K562 (cell line): ENCODE data around the gene TMEM50B. TPM values are rescaled to one million over a fixed set of nuclear protein-coding genes. Genes with fewer than 3 reads are reported as not detected.

Experiments
- ASH1L ChIP-seq: fragments of 450-650 bp; IDR thresholded peaks from 2 replicates; pipeline ENCODE4 v1.6.1; 2018; ENCODE audit warnings: borderline replicate concordance, mild to moderate bottlenecking, low read depth; ENCODE audit not compliant: partially characterized antibody
- CBX1 ChIP-seq: sonication (generic); IDR thresholded peaks from 2 replicates; pipeline ENCODE4 v1.6.1; 2016; ENCODE audit warnings: antibody characterized with exemption, low read depth, mild to moderate bottlenecking
- EP300 ChIP-seq: IDR thresholded peaks from 2 replicates; pipeline ENCODE4 v1.6.1; 2012; ENCODE audit warnings: low read length, improper control_type of control experiment
- HMGXB4 ChIP-seq: sonication (generic); formaldehyde crosslinking; IDR thresholded peaks from 2 replicates; pipeline ENCODE4 v1.8.1; 2023; ENCODE audit warnings: mild to moderate bottlenecking, missing genetic modification reagents
- ILF3 ChIP-seq: fragments of 450-650 bp; IDR thresholded peaks from 2 replicates; pipeline ENCODE4 v1.6.1; 2018; ENCODE audit warnings: antibody characterized with exemption, mild to moderate bottlenecking, moderate library complexity, borderline replicate concordance
- IRF2 ChIP-seq: sonication (generic); formaldehyde crosslinking; IDR thresholded peaks from 2 replicates; pipeline ENCODE4 v1.8.1; 2022; ENCODE audit warnings: mild to moderate bottlenecking, missing genetic modification reagents
- KLF10 ChIP-seq: fragments of 250-450 bp; sonication (Bioruptor Pico); IDR thresholded peaks from 2 replicates; pipeline ENCODE4 v1.6.1; 2021; ENCODE audit warnings: matching md5 sums
- MAFK ChIP-seq: IDR thresholded peaks from 2 replicates; pipeline ENCODE4 v1.6.1; 2011; ENCODE audit warnings: low read length, improper control_type of control experiment
- POLR2AphosphoS2 ChIP-seq: IDR thresholded peaks from 2 replicates; pipeline ENCODE4 v1.6.1; 2012; ENCODE audit warnings: low read length, improper control_type of control experiment
- PTBP1 ChIP-seq: fragments of 200-400 bp; formaldehyde crosslinking; IDR thresholded peaks from 2 replicates; pipeline ENCODE4 v1.6.1; 2017; ENCODE audit warnings: low read depth, low read length
- STAG1 ChIP-seq: sonication (generic); formaldehyde crosslinking; IDR thresholded peaks from 2 replicates; pipeline ENCODE4 v1.5.0; 2020; ENCODE audit warnings: missing genetic modification reagents, borderline replicate concordance
- ZKSCAN3 ChIP-seq: fragments of 250-450 bp; sonication (Bioruptor Pico); IDR thresholded peaks from 2 replicates; pipeline ENCODE4 v1.4.0; 2020
- ZNF407 ChIP-seq: fragments of 450-650 bp; IDR thresholded peaks from 2 replicates; pipeline ENCODE4 v1.6.1; 2016; ENCODE audit warnings: low read depth
- polyA plus RNA-seq, 8 experiments: library from polyadenylated mRNA; depleted of rRNA in 4 of 8; stranded (reverse) in 5 of 8; unstranded in 3 of 8; fragments of >200 nt; fragmentation: Nextera tagmentation in 2 of 8; fragmentation: Illumina TruSeq in 1 of 8; extraction: Ambion mirVana in 2 of 8; extraction: Trizol in 1 of 8; gene quantifications; 2 replicates each; pipeline versions ENCODE4 v1.2.1 to v1.2.3, GENCODE V29; 2011 to 2014; ENCODE audit warnings: inconsistent platforms in 1 of 8, missing spikeins in 1 of 8
- total RNA-seq, 7 experiments: library from RNA; depleted of rRNA in 6 of 7; stranded (reverse); fragments of >200 nt in 6 of 7; fragmentation: Illumina TruSeq in 2 of 7; extraction: Trizol in 2 of 7; gene quantifications; 2 replicates each; pipeline versions ENCODE4 v1.2.1 to v1.2.3, GENCODE V29; 2011 to 2021; ENCODE audit warnings: low replicate concordance in 1 of 7
- TF ChIP-seq, protein P1 (sequence below), 2 experiments: fragments of 450-650 bp; IDR thresholded peaks; 2 replicates each; pipeline ENCODE4 v1.6.1; 2016
- TF ChIP-seq, protein P2 (sequence below): fragments of 250-450 bp; sonication (Bioruptor Pico); IDR thresholded peaks from 2 replicates; pipeline ENCODE4 v1.5.0; 2021; ENCODE audit warnings: mild to moderate bottlenecking, moderate library complexity

Gene TMEM50B
- total and polyA plus RNA-seq, 9 of the 15 experiments (the other 6 are each of a cell fraction or from before 2014, with no cell fraction given): 20.5 to 64.6 (median 28.9) TPM

- no peak for TF ChIP-seq ZNF407
- no peak for TF ChIP-seq ILF3
- TF ChIP-seq KLF10: no peak
- TF ChIP-seq EP300: no peak
- TF ChIP-seq STAG1 (CRISPR knock-in tag): no peak
- peak; percentile 75; the same call in 1 of the 2 replicates for TF ChIP-seq MAFK
- TF ChIP-seq ZKSCAN3: no peak
- TF ChIP-seq CBX1: no peak
- TF ChIP-seq, protein P1, sequence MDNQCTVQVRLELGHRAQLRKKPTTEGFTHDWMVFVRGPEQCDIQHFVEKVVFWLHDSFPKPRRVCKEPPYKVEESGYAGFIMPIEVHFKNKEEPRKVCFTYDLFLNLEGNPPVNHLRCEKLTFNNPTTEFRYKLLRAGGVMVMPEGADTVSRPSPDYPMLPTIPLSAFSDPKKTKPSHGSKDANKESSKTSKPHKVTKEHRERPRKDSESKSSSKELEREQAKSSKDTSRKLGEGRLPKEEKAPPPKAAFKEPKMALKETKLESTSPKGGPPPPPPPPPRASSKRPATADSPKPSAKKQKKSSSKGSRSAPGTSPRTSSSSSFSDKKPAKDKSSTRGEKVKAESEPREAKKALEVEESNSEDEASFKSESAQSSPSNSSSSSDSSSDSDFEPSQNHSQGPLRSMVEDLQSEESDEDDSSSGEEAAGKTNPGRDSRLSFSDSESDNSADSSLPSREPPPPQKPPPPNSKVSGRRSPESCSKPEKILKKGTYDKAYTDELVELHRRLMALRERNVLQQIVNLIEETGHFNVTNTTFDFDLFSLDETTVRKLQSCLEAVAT (IDR thresholded peaks at IDR 0.05): no peak
- peak; percentile 54; the same call in 1 of the 2 replicates for TF ChIP-seq POLR2AphosphoS2
- TF ChIP-seq HMGXB4: no peak
- no peak for TF ChIP-seq IRF2 (CRISPR knock-in tag)
- TF ChIP-seq PTBP1: no peak
- TF ChIP-seq ASH1L: no peak
- TF ChIP-seq, protein P2, sequence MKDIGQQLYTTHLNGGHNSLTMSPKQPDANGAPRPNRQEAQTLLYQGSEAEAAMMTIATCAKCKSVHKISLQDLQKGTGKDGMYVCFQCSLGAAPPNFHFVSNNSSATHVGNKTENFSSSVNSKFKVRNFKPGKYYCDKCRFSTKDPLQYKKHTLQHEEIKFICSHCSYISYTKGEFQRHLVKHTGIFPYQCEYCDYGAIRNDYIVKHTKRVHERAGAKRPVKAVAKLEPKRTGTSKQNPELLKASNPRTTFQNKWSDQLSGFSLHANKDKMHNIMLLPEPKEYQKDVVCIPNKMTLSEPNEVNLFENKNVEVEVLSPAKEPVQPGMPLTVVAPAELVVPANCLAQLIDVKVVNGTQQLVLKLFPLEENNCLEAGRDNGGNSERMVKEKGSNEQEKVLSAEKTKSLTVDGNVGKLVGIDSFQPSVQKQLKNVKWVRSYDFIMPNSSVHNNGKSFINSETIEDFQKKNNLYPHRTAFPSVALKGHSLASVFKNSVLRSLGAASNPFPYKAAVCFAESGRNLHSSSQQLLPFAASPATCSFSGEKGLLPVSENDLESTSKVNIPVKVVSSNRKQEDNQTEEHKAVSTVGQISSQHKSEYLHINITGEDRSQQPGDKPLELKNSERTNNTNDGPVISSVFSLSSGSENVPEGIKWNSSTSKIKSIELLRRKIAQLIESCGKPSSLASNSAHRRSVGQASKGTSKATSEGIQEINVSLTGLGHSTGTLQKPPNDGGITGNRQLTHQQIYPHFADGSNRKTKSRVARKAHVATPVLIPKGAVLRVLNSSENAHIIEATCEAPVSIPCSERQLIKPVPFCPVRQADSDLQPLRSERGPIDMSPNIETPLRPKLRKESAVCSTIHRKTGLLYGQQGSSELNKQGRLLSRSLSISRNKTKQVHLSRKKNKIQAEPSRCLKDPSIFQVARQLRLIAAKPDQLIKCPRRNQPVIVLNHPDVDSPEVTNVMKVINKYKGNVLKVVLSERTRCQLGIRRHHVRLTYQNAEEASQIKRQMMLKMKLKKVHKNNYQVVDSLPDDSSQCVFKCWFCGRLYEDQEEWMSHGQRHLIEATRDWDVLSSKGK (CRISPR knock-in tag): no peak
These were observed 43.2 kb upstream of the TMEM50B start (continued) for GRCh38 chr21:33522953-33523349.
